GM20000 (cell line): Measurements from ENCODE around the gene KCNJ18.
"Not testable (repeated sequence)": the region's sequence is repeated elsewhere in the genome, so short reads cannot be mapped to it uniquely, and the experiment has no call there.

Experiments used
- DNase-seq: peaks from one replicate; pipeline ENCODE4 v3.0.0; 2012; ENCODE audit warnings: low spot score
- CTCF ChIP-seq: IDR thresholded peaks from 2 replicates; pipeline ENCODE4 v1.5.1; 2012; ENCODE audit warnings: mild to moderate bottlenecking, control low read depth; ENCODE audit errors: extremely low read depth, missing control alignments

The KCNJ18 gene

DNA sequence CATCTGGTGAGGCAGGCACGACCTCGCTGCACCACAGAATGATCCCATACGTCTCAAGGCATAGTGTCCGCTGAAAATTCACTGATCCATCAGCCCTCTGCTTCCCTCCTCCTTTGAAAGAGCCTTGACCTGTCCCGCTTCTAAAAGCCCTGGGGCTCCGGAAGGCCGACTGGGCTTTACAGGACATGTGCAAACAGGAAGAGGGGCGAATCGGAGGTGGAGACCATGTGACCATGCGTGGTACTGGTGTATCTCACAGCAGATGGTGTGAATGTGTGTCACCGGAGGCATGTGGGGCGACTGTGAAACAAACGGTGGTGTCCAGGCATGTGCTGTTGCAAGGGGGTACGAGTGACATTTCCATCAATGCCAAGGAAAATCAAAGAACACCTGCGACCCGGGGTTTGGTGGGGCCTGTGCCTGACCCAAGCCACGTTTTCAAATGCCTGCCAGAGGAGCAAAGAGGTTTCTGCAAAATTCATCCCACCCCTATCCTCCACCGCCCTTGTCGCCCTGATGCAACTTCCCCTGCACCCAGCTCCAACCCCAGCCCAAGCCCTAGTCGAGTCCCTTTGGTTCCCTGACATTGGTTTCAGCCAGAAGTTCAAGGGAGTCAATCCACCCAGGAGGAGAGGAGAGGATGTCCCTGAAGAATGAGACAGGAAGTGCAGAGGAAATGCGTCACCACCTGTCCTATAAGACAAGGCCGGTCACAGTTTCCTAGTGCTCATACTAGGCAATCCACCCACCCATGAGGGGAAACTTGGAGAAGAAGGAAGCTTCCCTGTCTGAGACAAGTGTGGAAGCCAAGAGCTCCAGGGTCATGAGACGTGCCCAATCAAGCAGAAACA is 5.9 kb upstream of the KCNJ18 start:
- no peak for TF ChIP-seq CTCF
- no peak for DNase-seq

DNA sequence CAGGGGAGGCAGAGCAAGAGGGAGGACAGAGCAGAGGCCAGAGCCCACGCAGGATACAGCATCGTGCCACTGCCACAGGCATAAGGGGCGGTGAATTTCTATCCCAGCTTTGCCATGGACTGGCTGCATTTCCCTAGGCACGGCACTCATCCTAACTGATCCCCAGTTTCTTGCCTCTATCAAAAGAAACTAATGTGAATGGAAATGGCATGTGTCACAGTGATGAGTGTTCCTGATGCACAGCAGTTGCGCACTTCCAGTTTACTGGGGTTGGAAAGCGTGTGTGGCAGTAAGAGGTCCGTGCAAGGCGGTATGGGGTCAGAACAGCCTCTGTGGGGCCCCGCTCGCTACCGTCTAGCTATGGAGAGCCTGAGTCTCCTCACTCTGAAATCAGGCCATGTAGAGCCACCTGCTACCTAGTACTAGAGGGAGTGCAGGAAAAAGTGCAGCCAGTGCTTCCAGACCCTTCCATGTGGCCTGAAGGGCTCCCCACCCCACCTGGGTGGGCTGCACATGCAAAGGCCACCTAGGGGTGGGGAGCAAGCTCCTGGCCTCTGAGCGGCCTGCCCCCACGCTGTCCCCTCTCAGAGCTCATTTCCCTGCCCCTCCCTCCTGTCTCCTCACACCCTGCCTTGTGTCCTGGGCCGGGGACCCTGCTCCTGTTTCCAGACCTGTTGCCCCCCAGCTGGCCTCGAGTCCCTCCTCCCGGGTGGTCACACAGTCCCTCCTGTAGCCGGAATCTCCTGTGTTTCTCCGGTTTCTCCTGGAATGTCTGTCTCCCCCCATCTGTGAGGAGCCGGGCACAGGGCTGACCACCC is 5.0 kb upstream of the KCNJ18 start:
- TF ChIP-seq CTCF, result no peak
- no peak for DNase-seq

DNA sequence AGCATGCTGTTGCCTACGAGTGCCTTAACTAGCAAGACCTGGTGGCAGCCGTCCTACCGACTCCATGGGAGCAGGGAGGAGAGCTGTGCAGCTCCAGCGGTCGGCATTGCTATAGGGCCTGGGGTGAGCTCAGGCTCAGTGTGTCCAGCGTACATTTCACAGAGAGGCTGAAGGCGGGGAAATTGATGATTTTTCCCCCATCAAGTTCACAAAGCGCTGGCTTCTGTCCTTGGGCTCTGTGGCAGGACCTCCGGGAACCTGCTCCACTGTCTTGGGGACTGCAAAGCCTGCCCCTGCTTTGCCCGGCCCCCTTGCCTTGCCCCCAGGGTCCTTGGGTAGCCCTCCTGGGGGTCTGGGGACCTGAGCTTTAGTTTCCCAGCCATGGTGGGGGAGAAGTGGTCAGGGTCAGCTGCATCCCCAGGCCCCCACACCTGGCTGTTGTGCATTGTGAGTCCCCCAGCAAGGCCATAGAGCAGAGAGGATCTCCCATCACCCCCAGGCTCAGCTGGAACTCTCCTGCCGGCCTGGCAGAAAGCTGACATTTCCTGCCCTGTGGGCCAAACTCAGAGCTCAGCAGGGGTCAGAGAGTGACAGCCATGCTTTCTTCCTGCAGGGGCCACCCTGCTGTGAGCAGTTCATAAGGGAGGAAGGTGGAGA is 3.9 kb upstream of the KCNJ18 start:
- no peak for DNase-seq

DNA sequence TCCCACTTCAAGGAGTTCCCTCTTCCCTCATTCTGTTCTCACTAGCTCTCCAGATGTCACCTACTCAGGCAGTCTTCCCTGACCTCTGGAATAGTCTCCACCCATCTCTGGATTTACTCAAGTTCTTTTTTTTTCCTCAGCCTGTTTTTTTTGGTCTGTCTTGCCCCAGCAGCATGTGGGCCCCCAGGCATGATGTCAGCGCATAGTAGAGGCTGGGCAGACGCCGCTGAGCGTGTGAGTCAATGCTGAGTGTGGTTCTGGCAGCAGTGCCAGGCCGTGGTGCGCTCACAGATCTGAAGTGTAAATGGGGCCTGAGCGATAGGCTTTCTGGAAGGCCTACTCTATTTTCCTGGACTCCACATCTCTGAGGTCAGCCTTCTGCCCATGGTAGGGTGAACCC is 2.7 kb upstream of the KCNJ18 start:
- TF ChIP-seq CTCF, result no peak
- DNase-seq, result no peak

More for the DNA sequence above, 3.9 kb upstream of the KCNJ18 start:
- no peak for TF ChIP-seq CTCF

GRCh38 chr17:21690811-21691210 is 1.5 kb upstream of the KCNJ18 start:
- not testable (repeated sequence) for DNase-seq

DNA sequence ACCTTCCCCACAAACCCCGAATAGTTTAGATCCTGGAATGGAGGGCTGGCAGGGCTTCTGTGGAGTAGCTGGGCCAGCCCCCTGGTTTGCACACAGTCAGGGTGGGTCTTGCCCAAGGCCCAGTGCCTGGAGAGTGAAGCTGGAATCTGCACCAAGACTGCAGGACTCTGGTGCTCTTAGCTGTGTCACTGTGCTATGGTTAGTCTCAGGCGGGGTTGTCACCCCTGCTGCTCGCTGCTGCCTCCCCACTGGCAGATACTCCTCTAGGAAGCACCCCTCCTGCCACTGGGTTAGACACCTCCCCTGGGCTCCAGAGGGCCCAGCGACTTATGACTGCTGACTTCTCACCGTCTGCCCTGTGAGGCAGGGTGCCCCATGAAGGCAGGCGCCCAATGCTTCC is 842 bp upstream of the KCNJ18 start:
- not testable (repeated sequence) for DNase-seq

DNA sequence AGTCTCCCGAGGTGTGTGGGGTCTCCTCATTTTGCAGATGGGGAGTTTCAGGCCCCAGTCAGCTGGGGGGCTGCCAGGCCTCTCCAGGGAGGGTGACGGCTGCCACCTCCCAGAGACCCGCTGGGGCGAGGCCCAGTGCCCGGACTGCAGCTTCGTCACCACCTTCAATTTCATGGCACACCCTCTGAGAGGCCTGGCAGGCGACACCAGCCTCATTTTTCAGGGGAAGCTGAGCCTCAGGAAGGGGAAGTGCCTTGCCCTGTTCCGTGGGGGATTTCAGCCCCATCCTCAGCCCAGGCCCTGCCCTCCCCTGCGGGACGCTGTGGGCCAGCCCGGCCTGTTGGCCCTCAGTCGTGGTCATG is 362 bp downstream of the KCNJ18 start:
- not testable (repeated sequence) for DNase-seq

DNA sequence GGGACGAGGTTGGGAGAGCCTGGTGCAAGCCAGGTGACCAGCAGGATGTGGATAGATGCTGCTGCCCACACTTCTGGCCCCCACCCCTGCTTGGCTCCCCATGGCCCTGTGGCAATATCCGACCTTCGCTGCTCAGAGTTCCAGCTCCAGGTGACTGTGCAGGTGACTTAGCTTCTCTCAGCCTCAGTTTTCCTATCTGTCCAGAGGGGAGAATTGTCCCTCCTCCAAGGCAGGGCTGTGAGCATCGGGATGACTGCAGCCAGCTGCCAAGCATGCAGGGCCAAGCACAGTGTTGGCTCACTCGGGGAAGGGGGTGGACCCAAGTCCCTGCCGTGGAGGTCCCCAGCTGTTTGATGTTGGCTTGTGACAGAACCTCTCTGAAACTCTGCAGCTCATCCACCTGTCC is 1.1 kb downstream of the KCNJ18 start:
- DNase-seq, result not testable (repeated sequence)

GRCh38 chr17:21693937-21694336 is 1.6 kb downstream of the KCNJ18 start:
- not testable (repeated sequence) for DNase-seq

DNA sequence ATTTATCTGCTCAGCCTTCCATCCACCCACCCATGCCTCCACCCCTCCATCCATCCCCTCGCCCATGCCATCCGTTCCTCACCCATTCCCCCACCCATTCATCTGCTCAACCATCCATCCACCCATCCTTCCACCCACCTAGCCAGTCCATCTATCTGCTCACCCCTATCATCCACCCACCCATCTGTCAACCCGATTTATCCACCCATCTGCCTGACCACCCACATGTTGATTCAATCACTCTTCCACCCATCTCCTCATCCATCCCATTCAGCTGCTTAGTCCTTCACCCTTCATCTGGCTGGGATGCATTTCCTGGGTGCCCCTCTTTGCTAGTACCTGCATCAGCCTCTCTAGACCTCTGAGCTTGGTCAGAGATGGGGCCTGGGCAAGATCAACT is 3.9 kb downstream of the KCNJ18 start:
- not testable (repeated sequence) for DNase-seq

- peak; percentile 12 for DNase-seq
These were observed 4.7 kb downstream of the KCNJ18 start for GRCh38 chr17:21696842-21697507.

DNA sequence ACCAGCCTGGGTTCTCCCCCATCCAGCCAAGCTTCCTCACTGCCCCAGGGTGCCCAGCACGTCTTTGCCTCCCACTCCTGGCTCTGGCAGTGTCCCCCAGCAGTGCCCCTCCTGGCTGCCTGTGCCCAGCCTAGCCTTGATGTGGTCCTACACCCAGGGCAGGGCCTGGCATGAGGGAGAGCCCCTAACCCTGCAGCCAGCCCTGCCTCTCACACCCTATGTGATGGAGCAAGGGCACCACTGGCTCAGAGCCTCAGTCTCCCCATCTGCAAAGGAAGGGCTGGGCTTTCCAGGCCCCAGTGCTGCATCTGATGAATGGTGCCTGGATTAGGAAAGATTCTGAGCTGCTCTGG is 5.2 kb downstream of the KCNJ18 start:
- DNase-seq, result not testable (repeated sequence)

DNA sequence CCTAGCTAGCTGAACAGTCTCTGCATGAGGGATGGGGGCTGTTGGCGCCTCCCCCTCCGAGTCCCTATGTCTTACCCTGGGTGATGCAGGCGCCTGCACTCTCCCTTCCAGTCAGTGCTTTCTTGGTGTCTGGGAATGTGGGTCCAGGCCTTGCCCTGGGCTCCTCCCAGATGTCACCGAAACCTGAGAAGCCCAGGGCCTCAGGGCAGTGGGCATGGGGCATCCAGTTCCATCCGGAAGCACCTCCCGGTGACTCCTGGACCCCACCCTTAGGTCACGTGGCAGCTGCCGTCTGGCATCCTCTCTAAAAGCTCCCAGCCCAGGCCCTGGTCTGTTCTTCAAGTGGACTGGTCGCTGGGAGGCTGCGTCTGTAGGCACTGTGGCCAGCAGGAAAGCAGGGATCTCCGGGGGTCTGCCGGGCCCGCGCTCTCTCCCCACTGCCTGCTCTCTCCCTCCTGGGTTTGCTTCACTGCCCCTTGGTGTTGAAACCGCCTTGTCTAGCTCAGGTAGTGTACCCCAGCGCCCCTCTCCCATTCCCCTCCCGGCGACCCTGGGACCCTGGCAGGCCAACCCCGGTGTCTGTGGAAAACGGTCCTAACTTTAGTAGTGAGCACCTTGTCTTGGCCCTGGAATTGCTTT is 6.2 kb downstream of the KCNJ18 start:
- DNase-seq, result not testable (repeated sequence)

- DNase-seq, result not testable (repeated sequence)
These were observed 6.8 kb downstream of the KCNJ18 start for GRCh38 chr17:21699124-21699523.
